ENCODE data around the gene TCF12.
"Not testable (repeated sequence)": the region's sequence is repeated elsewhere in the genome, so short reads cannot be mapped to it uniquely, and the experiment has no call there.

DNA sequence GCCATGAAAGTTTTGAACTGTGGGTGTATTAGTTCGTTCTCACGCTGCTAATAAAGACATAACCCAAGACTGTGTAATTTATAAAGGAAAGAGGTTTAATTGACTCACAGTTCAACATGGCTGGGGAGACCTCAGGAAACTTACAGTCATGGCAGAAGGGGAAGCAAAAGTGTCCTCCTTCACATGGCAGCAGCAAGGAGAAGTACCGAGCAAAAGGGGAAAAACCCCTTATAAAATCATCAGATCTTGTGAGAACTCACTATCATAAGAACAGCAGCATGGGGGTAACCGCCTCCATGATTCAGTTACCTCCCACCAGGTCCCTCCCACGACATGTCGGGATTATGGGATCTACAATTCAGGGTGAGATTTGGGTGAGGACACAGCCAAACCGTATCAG, 245.8 kb downstream of the TCF12 start:
- TF ChIP-seq, protein P1, sequence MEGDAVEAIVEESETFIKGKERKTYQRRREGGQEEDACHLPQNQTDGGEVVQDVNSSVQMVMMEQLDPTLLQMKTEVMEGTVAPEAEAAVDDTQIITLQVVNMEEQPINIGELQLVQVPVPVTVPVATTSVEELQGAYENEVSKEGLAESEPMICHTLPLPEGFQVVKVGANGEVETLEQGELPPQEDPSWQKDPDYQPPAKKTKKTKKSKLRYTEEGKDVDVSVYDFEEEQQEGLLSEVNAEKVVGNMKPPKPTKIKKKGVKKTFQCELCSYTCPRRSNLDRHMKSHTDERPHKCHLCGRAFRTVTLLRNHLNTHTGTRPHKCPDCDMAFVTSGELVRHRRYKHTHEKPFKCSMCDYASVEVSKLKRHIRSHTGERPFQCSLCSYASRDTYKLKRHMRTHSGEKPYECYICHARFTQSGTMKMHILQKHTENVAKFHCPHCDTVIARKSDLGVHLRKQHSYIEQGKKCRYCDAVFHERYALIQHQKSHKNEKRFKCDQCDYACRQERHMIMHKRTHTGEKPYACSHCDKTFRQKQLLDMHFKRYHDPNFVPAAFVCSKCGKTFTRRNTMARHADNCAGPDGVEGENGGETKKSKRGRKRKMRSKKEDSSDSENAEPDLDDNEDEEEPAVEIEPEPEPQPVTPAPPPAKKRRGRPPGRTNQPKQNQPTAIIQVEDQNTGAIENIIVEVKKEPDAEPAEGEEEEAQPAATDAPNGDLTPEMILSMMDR (IDR thresholded peaks at IDR 0.05; ENCODE audit: insufficient read depth, low read length) = not testable (repeated sequence)
- TF ChIP-seq POLR2AphosphoS5, GABPA (IDR thresholded peaks at IDR 0.05; ENCODE audit: low read depth): not testable (repeated sequence)

Measured in HL-60 (cell line).